LNCaP clone FGC (cell line): ENCODE results near the gene SWI5.
"Not testable (repeated sequence)": the region's sequence is repeated elsewhere in the genome, so short reads cannot be mapped to it uniquely, and the experiment has no call there.

Experiments
- DNase-seq: peaks from one replicate; pipeline ENCODE4 v3.0.0-alpha.2; 2011; ENCODE audit warnings: low read depth
- H3K4me3 ChIP-seq: 2 replicates; pipeline ENCODE4 v1.5.1; 2011; ENCODE audit warnings: mild to moderate bottlenecking, low read depth, low read length, control low read depth
- CTCF ChIP-seq: IDR thresholded peaks from 2 replicates; pipeline ENCODE4 v1.5.1; 2012; ENCODE audit warnings: mild to moderate bottlenecking; ENCODE audit not compliant: control insufficient read depth, insufficient read depth; ENCODE audit errors: extremely low read depth

Gene SWI5

GRCh38 chr9:128271112-128271511, 5.0 kb upstream of the SWI5 start:
- DNase-seq: peak; percentile 62
- peak overlapping the region; percentile 10; the same call in 1 of the 2 replicates for H3K4me3 ChIP-seq
- no peak for TF ChIP-seq CTCF

- TF ChIP-seq CTCF: no peak
- peak overlapping the region; percentile 10; the same call in 1 of the 2 replicates for H3K4me3 ChIP-seq
- no peak for DNase-seq
Measured at GRCh38 chr9:128271512-128271911, 4.6 kb upstream of the SWI5 start.

- H3K4me3 ChIP-seq: peak overlapping the region; percentile 87; the same call in 1 of the 2 replicates
- no peak for TF ChIP-seq CTCF
- DNase-seq: no peak
Measured at GRCh38 chr9:128274245-128274644, 1.8 kb upstream of the SWI5 start.

GRCh38 chr9:128275198-128276007, 673 bp upstream of the SWI5 start, which contains the start of gene GOLGA2:
TSS of gene GOLGA2 (minus strand) at chr9:128276007. CDS start at chr9:128275976, 31 bp downstream.
- TF ChIP-seq CTCF: no peak
- H3K4me3 ChIP-seq: peak within 1 kb of the TSS; percentile 87
- no peak for DNase-seq

GRCh38 chr9:128276574-128277270, 646 bp downstream of the SWI5 start:
- peak overlapping the region; percentile 87 for H3K4me3 ChIP-seq
- DNase-seq: no peak
- TF ChIP-seq CTCF: no peak

GRCh38 chr9:128279088-128280073, 3.3 kb downstream of the SWI5 start:
- H3K4me3 ChIP-seq, DNase-seq: not testable (repeated sequence)

- DNase-seq: no peak
- no peak for TF ChIP-seq CTCF
- H3K4me3 ChIP-seq: no peak overlapping the region
Measured at GRCh38 chr9:128280084-128280622, 4.1 kb downstream of the SWI5 start.
